HL-60 (cell line): ENCODE data around the gene PRRC2B.

Experiments
- DNase-seq, 2 experiments: peaks; one replicate each; pipeline ENCODE4 v3.0.0-alpha.2; 2010 to 2020; ENCODE audit warnings: low read depth in 1 of 2, low spot score in 1 of 2
- H3K27ac ChIP-seq: fragments of 250-450 bp; sonication (Bioruptor Pico); replicated peaks from 2 replicates; pipeline ENCODE4 v1.5.1; 2020; ENCODE audit warnings: mild to moderate bottlenecking, moderate library complexity
- H3K27me3 ChIP-seq: fragments of 250-450 bp; sonication (Bioruptor Pico); 2 replicates; pipeline ENCODE4 v1.5.1; 2021; ENCODE audit warnings: mild to moderate bottlenecking, moderate library complexity; ENCODE audit not compliant: insufficient read depth, poor library complexity, severe bottlenecking
- H3K4me3 ChIP-seq: replicated peaks from 2 replicates; pipeline ENCODE4 v1.5.1; 2011; ENCODE audit warnings: mild to moderate bottlenecking, control low read depth, low read length; ENCODE audit not compliant: insufficient read depth
- GABPA ChIP-seq: IDR thresholded peaks from 2 replicates; pipeline ENCODE4 v1.6.1; 2012; ENCODE audit warnings: low read depth
- POLR2AphosphoS5 ChIP-seq: IDR thresholded peaks from 2 replicates; pipeline ENCODE4 v1.6.1; 2012; ENCODE audit warnings: low read depth
- SPI1 ChIP-seq: IDR thresholded peaks from 2 replicates; pipeline ENCODE4 v1.6.1; 2012; ENCODE audit warnings: low read depth, mild to moderate bottlenecking, borderline replicate concordance
- TF ChIP-seq, protein P1 (sequence below): IDR thresholded peaks from one replicate; pipeline ENCODE4 v1.5.1; 2011; ENCODE audit warnings: low read length, control low read depth, inconsistent platforms; ENCODE audit not compliant: insufficient read depth
- TF ChIP-seq, protein P2 (sequence below): IDR thresholded peaks from 2 replicates; pipeline ENCODE4 v1.6.1; 2012; ENCODE audit warnings: low read depth; ENCODE audit not compliant: insufficient replicate concordance

The PRRC2B gene

DNA sequence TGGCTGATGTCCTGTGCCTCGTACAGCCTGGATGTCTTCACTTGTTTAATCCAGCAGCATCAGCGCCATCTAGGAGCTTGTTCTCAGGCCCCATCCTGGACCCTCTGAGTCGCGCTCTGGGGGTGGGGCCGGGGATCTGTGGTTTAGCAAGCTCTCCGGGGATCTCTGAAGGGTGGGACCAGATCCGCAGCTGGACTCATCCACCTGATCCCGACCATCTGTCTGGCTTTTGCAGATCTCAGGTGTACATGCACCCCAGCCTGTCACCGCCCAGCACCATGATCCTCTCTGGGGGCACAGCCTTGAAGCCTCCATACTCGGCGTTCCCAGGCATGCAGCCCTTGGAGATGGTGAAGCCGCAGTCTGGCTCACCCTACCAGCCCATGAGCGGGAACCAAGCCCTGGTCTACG, 93.7 kb downstream of the PRRC2B start:
- Histone ChIP-seq H3K4me3 (no peak overlapping the region), H3K27ac (no peak overlapping the region), H3K27me3 (no peaks in the 10 kb centered on the region)
- no peak for TF ChIP-seq GABPA
- no peak for TF ChIP-seq SPI1
- TF ChIP-seq, protein P1, sequence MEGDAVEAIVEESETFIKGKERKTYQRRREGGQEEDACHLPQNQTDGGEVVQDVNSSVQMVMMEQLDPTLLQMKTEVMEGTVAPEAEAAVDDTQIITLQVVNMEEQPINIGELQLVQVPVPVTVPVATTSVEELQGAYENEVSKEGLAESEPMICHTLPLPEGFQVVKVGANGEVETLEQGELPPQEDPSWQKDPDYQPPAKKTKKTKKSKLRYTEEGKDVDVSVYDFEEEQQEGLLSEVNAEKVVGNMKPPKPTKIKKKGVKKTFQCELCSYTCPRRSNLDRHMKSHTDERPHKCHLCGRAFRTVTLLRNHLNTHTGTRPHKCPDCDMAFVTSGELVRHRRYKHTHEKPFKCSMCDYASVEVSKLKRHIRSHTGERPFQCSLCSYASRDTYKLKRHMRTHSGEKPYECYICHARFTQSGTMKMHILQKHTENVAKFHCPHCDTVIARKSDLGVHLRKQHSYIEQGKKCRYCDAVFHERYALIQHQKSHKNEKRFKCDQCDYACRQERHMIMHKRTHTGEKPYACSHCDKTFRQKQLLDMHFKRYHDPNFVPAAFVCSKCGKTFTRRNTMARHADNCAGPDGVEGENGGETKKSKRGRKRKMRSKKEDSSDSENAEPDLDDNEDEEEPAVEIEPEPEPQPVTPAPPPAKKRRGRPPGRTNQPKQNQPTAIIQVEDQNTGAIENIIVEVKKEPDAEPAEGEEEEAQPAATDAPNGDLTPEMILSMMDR: no peak
- no peak for TF ChIP-seq POLR2AphosphoS5
- DNase-seq: no peak

DNA sequence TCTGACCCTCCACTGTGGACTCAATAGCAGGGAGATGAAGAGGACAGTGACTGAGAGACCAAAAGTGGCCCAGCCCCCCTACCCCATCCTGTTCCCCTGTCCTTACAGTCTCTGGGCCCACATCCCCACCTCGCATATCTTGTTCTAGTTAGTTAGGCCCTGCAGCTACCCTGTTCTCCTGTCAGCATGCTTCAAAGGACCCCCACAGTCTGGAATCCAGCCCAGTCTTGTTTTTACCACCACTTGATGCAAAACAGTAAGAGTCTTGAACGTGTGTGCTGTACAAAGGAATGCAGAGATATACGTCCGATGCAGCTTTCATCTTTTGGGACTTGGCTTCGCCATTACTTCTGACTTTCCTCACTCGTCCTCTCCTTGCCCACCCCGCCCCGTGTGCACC, 96.6 kb downstream of the PRRC2B start:
- H3K27ac ChIP-seq: no peak overlapping the region
- TF ChIP-seq, protein P2, sequence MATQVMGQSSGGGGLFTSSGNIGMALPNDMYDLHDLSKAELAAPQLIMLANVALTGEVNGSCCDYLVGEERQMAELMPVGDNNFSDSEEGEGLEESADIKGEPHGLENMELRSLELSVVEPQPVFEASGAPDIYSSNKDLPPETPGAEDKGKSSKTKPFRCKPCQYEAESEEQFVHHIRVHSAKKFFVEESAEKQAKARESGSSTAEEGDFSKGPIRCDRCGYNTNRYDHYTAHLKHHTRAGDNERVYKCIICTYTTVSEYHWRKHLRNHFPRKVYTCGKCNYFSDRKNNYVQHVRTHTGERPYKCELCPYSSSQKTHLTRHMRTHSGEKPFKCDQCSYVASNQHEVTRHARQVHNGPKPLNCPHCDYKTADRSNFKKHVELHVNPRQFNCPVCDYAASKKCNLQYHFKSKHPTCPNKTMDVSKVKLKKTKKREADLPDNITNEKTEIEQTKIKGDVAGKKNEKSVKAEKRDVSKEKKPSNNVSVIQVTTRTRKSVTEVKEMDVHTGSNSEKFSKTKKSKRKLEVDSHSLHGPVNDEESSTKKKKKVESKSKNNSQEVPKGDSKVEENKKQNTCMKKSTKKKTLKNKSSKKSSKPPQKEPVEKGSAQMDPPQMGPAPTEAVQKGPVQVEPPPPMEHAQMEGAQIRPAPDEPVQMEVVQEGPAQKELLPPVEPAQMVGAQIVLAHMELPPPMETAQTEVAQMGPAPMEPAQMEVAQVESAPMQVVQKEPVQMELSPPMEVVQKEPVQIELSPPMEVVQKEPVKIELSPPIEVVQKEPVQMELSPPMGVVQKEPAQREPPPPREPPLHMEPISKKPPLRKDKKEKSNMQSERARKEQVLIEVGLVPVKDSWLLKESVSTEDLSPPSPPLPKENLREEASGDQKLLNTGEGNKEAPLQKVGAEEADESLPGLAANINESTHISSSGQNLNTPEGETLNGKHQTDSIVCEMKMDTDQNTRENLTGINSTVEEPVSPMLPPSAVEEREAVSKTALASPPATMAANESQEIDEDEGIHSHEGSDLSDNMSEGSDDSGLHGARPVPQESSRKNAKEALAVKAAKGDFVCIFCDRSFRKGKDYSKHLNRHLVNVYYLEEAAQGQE: no peak
- TF ChIP-seq, protein P1: no peak
- no peak for TF ChIP-seq POLR2AphosphoS5
- TF ChIP-seq SPI1: no peak
- no peak for TF ChIP-seq GABPA
- DNase-seq: no peak
- no peaks in the 10 kb centered on the region for H3K27me3 ChIP-seq
- no peak overlapping the region for H3K4me3 ChIP-seq

DNA sequence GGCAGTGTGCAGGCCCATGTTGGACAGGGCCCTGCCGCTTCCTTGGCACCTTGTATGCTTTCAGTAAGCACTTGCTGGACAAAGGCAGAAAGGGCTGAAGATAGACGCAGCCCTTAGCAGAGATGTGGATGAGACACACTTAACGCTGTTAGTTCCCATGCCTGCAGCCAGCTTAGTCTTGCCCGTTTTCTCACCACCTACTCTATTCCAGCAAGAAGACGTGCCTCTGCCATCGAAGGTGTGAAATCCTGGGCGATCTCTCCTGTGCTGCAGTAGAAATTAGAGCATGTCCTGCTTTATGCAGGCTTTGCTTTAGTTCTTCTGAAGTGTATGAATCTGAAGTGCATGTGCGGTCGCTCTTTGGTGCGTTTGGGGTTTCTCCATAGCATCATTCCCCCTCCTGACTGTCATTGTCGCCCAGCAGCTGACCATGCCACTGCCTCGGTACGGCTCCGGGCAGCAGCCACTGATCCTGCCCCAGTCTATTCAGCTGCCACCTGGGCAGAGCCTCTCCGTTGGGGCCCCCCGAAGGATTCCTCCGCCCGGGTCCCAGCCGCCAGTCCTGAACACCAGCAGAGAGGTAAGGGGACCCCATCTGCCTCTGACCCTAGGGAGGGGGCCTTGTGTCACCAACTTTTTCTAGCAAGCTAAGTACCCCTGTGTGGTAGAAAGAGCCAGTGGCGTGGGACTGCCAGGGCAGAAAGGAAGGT, 97.3 kb downstream of the PRRC2B start:
- H3K27me3 ChIP-seq: no peaks in the 10 kb centered on the region
- no peak for TF ChIP-seq GABPA
- TF ChIP-seq, protein P2: no peak
- TF ChIP-seq, protein P1: no peak
- TF ChIP-seq POLR2AphosphoS5: no peak
- TF ChIP-seq SPI1: no peak
- H3K4me3 ChIP-seq: no peak overlapping the region
- no peak overlapping the region for H3K27ac ChIP-seq
- DNase-seq: no peak

DNA sequence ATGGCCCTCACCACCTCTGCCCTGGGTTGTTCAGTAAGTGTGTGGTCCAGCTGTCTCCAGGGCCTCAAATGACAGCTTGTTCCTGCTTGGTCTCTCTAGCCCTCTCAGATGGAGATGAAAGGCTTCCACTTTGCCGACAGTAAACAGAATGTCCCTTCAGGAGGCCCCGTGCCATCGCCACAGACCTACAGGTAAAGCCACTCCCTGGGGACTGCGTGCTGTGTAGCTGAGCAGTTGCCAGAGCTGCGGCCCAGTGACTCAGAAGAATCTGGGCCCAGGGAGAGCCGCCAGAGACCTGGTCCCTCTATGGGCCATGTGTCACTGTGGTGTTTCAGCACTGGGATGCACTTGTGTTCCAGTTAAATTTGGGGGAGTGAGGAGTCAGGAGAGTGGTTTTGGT, 98.2 kb downstream of the PRRC2B start:
- TF ChIP-seq SPI1: no peak
- TF ChIP-seq POLR2AphosphoS5: no peak
- TF ChIP-seq, protein P2: no peak
- no peak for TF ChIP-seq GABPA
- TF ChIP-seq, protein P1: no peak
- H3K27ac ChIP-seq: no peak overlapping the region
- H3K4me3 ChIP-seq: no peak overlapping the region
- DNase-seq: no peak
- no peaks in the 10 kb centered on the region for H3K27me3 ChIP-seq
